Nephron progenitor cell (in vitro differentiated cells): Measurements from ENCODE around the gene ACRBP.
"Not testable (repeated sequence)": the region's sequence is repeated elsewhere in the genome, so short reads cannot be mapped to it uniquely, and the experiment has no call there.

Experiments used
- DNase-seq: peaks from one replicate; pipeline ENCODE4 v3.0.0; 2021
- H3K27ac Mint-ChIP-seq: 2 replicates; pipeline ENCODE4 v1.8.0; 2021; ENCODE audit warnings: mild to moderate bottlenecking, moderate library complexity, mixed read lengths
- H3K27me3 Mint-ChIP-seq: 2 replicates; pipeline ENCODE4 v1.8.0; 2021; ENCODE audit warnings: mild to moderate bottlenecking, low read depth, mixed read lengths; ENCODE audit not compliant: poor library complexity
- H3K36me3 Mint-ChIP-seq: 2 replicates; pipeline ENCODE4 v1.8.0; 2021; ENCODE audit warnings: low read depth, mixed read lengths
- H3K4me1 Mint-ChIP-seq: 2 replicates; pipeline ENCODE4 v1.8.0; 2021; ENCODE audit warnings: mixed read lengths
- H3K4me3 Mint-ChIP-seq: 2 replicates; pipeline ENCODE4 v1.8.0; 2021; ENCODE audit warnings: mild to moderate bottlenecking, moderate library complexity, mixed read lengths
- H3K9me3 Mint-ChIP-seq: 2 replicates; pipeline ENCODE4 v1.8.0; 2021; ENCODE audit warnings: mild to moderate bottlenecking, moderate library complexity, mixed read lengths
- TF ChIP-seq, protein P1 (sequence below): fragments of 200-600 bp; sonication (generic); IDR thresholded peaks from 2 replicates; pipeline ENCODE4 v1.5.0; 2021; ENCODE audit warnings: antibody characterized with exemption

ACRBP gene

DNA sequence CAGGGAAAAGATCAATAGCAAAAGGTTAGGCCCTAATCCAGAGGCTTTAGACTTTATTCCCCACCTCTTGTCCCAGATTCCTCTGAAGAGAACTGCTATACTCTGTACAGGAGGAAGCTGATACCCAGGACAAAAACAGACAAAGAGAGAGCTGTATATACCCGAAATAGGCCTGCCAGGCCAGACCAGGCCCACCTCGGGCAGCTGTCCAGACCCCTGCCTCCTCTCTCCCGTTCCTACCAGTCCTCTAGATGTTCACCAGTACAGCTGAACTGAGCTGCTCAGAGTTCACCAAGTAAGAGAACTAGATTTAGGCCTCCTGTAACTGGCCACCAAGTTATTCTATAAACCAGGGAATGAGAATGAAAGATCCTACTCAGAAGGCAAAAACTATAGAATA lies 44.7 kb downstream of the ACRBP start:
- H3K27ac Mint-ChIP-seq, result peak overlapping the region; percentile 80
- DNase-seq, result no peak
- no peak overlapping the region for H3K4me3 Mint-ChIP-seq
- peaks cover 73% of the 10 kb centered on the region for H3K36me3 Mint-ChIP-seq
- TF ChIP-seq, protein P1, sequence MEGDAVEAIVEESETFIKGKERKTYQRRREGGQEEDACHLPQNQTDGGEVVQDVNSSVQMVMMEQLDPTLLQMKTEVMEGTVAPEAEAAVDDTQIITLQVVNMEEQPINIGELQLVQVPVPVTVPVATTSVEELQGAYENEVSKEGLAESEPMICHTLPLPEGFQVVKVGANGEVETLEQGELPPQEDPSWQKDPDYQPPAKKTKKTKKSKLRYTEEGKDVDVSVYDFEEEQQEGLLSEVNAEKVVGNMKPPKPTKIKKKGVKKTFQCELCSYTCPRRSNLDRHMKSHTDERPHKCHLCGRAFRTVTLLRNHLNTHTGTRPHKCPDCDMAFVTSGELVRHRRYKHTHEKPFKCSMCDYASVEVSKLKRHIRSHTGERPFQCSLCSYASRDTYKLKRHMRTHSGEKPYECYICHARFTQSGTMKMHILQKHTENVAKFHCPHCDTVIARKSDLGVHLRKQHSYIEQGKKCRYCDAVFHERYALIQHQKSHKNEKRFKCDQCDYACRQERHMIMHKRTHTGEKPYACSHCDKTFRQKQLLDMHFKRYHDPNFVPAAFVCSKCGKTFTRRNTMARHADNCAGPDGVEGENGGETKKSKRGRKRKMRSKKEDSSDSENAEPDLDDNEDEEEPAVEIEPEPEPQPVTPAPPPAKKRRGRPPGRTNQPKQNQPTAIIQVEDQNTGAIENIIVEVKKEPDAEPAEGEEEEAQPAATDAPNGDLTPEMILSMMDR, result no peak
- H3K27me3 Mint-ChIP-seq, result no peaks in the 10 kb centered on the region
- no peaks in the 10 kb centered on the region for H3K9me3 Mint-ChIP-seq
- peaks cover 40% of the 10 kb centered on the region for H3K4me1 Mint-ChIP-seq

- not testable (repeated sequence) for H3K4me1 Mint-ChIP-seq, H3K4me3 Mint-ChIP-seq, H3K9me3 Mint-ChIP-seq, H3K27me3 Mint-ChIP-seq, DNase-seq
- peaks cover 83% of the 10 kb centered on the region for H3K36me3 Mint-ChIP-seq
- peak overlapping the region; percentile 78 for H3K27ac Mint-ChIP-seq
Measured at GRCh38 chr12:6595673-6596072, 51.6 kb downstream of the ACRBP start.

- Mint-ChIP-seq H3K4me1 (peaks cover 9% of the 10 kb centered on the region), H3K36me3 (peaks cover 84% of the 10 kb centered on the region), H3K4me3 (no peak overlapping the region), H3K27ac (peak overlapping the region; percentile 46), H3K9me3 (no peaks in the 10 kb centered on the region), H3K27me3 (peaks cover 4% of the 10 kb centered on the region)
- DNase-seq, result no peak
- TF ChIP-seq, protein P1, result no peak
Measured at GRCh38 chr12:6592087-6592486, 55.1 kb downstream of the ACRBP start.
